VCaP (cell line): ENCODE measurements around the gene RYR3.

Experiments used
- H3K27ac ChIP-seq: fragments of 450-650 bp; 2 replicates; pipeline ENCODE4 v1.5.1; 2017
- TF ChIP-seq, protein P1 (sequence below): fragments of 450-650 bp; conservative IDR thresholded peaks from 2 replicates; pipeline ENCODE4 v1.5.1; 2017; ENCODE audit warnings: mild to moderate bottlenecking, moderate library complexity

RYR3 gene

GRCh38 chr15:33638453-33638852 is 327.7 kb downstream of the RYR3 start:
- TF ChIP-seq, protein P1, sequence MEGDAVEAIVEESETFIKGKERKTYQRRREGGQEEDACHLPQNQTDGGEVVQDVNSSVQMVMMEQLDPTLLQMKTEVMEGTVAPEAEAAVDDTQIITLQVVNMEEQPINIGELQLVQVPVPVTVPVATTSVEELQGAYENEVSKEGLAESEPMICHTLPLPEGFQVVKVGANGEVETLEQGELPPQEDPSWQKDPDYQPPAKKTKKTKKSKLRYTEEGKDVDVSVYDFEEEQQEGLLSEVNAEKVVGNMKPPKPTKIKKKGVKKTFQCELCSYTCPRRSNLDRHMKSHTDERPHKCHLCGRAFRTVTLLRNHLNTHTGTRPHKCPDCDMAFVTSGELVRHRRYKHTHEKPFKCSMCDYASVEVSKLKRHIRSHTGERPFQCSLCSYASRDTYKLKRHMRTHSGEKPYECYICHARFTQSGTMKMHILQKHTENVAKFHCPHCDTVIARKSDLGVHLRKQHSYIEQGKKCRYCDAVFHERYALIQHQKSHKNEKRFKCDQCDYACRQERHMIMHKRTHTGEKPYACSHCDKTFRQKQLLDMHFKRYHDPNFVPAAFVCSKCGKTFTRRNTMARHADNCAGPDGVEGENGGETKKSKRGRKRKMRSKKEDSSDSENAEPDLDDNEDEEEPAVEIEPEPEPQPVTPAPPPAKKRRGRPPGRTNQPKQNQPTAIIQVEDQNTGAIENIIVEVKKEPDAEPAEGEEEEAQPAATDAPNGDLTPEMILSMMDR, result no peak
- no peak overlapping the region for H3K27ac ChIP-seq

DNA sequence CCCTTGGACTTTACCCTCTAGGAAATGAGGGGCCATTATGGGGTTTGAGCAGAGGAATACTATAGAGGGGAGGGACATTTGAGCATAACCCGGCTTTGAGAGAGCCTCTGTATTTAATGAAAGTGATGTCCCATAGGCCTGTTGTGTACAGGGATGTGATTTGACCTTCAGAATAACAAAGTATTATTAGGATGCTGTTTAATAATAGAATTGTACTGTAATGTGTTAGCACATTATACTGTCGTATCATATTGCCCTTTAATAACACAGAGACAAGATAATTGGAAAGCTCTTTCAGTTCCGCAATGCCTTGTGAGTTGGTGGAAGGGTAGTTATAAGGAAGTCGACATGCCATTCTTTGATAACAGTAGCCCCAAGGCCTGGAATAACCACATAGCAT is 328.3 kb downstream of the RYR3 start:
- no peak overlapping the region for H3K27ac ChIP-seq
- TF ChIP-seq, protein P1, result no peak

GRCh38 chr15:33639456-33639855 is 328.7 kb downstream of the RYR3 start:
- H3K27ac ChIP-seq, result peak overlapping the region; percentile 19
- TF ChIP-seq, protein P1, result no peak

- H3K27ac ChIP-seq, result peak overlapping the region; percentile 19
- TF ChIP-seq, protein P1, result peak; percentile 56
Observed at GRCh38 chr15:33639978-33640377, 329.2 kb downstream of the RYR3 start.

- no peak overlapping the region for H3K27ac ChIP-seq
Observed at GRCh38 chr15:33641069-33641468, 330.3 kb downstream of the RYR3 start.

GRCh38 chr15:33644304-33644703 is 333.5 kb downstream of the RYR3 start:
- no peak overlapping the region for H3K27ac ChIP-seq
- TF ChIP-seq, protein P1, result no peak

More at GRCh38 chr15:33641069-33641468, 330.3 kb downstream of the RYR3 start:
- TF ChIP-seq, protein P1, result no peak

GRCh38 chr15:33646744-33647143 is 336.0 kb downstream of the RYR3 start:
- TF ChIP-seq, protein P1, result no peak
- H3K27ac ChIP-seq, result no peak overlapping the region
